Endothelial cell of umbilical vein (primary cell): ENCODE data around the gene PRKCD. TPM values are rescaled to one million over a fixed set of nuclear protein-coding genes. Genes with fewer than 3 reads are reported as not detected.

Experiments used
- BruUV-seq: library from RNA; stranded (reverse); fragments of 400-500 nt; replicated peaks from 2 replicates; lab custom pipeline; 2021; lab: Mats Ljungman, UMichigan
- CTCF ChIA-PET: fragments of 300-600, 350-600 bp; sonication (Branson Sonifier 250); formaldehyde crosslinking; loops from one replicate; lab custom pipeline; 2021; ENCODE audit warnings: antibody characterized with exemption, inconsistent platforms; lab: Charles Lee
- POLR2A ChIA-PET: fragments of 300-600, 350-600 bp; sonication (Branson Sonifier 250); formaldehyde crosslinking; loops from one replicate; lab custom pipeline; 2021; ENCODE audit warnings: antibody characterized with exemption, inconsistent platforms; lab: Charles Lee
- DNase-seq: peaks from one replicate; pipeline ENCODE4 v3.0.0-alpha.2; 2011; ENCODE audit warnings: low read depth, low spot score
- FAIRE-seq: peaks from 2 replicates; lab custom pipeline; 2011; peaks lifted over from hg19 to GRCh38; lab: Jason Lieb, UNC
- H2AFZ ChIP-seq: 2 replicates; pipeline ENCODE4 v1.6.0; 2012; ENCODE audit warnings: low read depth, low read length, control low read depth, inconsistent platforms
- H3K27ac ChIP-seq: 2 replicates; pipeline ENCODE4 v1.5.1; 2011; ENCODE audit warnings: low read depth, mild to moderate bottlenecking, control low read depth, low read length, moderate library complexity; ENCODE audit not compliant: insufficient read depth
- H3K27me3 ChIP-seq, 2 experiments: 2 replicates each; pipeline versions ENCODE4 v1.6.0 to v1.6.1; 2011; ENCODE audit warnings: low read length in 2 of 2, mixed read lengths in 1 of 2; ENCODE audit not compliant: control insufficient read depth in 2 of 2, insufficient read depth in 2 of 2
- H3K36me3 ChIP-seq, 2 experiments: 2 replicates in 1 of 2; 3 replicates in 1 of 2; pipeline ENCODE4 v1.5.1; 2011; ENCODE audit warnings: low read length in 2 of 2, mild to moderate bottlenecking in 1 of 2, moderate library complexity in 1 of 2; ENCODE audit not compliant: control insufficient read depth in 2 of 2, insufficient read depth in 2 of 2; ENCODE audit errors: extremely low read depth in 1 of 2
- H3K4me1 ChIP-seq: 3 replicates; pipeline ENCODE4 v1.5.1; 2011; ENCODE audit warnings: mild to moderate bottlenecking, low read length; ENCODE audit not compliant: control insufficient read depth, insufficient read depth; ENCODE audit errors: extremely low read depth
- H3K4me2 ChIP-seq: 2 replicates; pipeline ENCODE4 v1.6.1; 2011; ENCODE audit warnings: low read length, control low read depth, mixed read lengths; ENCODE audit not compliant: insufficient read depth
- H3K4me3 ChIP-seq, 3 experiments: fragments of 200-600 bp in 1 of 3; sonication (generic), shearing (Covaris generic) in 1 of 3; replicated peaks in 1 of 3; 2 replicates each; pipeline ENCODE4 v1.5.1; 2011 to 2016; ENCODE audit warnings: control low read depth in 3 of 3, low read length in 3 of 3, mild to moderate bottlenecking in 2 of 3, inconsistent platforms in 1 of 3, low read depth in 1 of 3, moderate library complexity in 1 of 3; ENCODE audit not compliant: insufficient read depth in 1 of 3
- H3K79me2 ChIP-seq: 2 replicates; pipeline ENCODE4 v1.6.0; 2012; ENCODE audit warnings: low read length, inconsistent platforms; ENCODE audit not compliant: control insufficient read depth, insufficient read depth
- H3K9ac ChIP-seq: replicated peaks from 2 replicates; pipeline ENCODE3; 2011; ENCODE audit warnings: low read length, control low read depth; ENCODE audit not compliant: insufficient read depth; ENCODE audit errors: extremely low read depth
- H3K9me1 ChIP-seq: replicated peaks from 3 replicates; pipeline ENCODE4 v1.6.0; 2011; ENCODE audit warnings: mild to moderate bottlenecking, low read length; ENCODE audit not compliant: control insufficient read depth, insufficient read depth; ENCODE audit errors: extremely low read depth
- H3K9me3 ChIP-seq: replicated peaks from 2 replicates; pipeline ENCODE4 v1.5.1; 2012; ENCODE audit warnings: low read length, inconsistent platforms; ENCODE audit not compliant: control insufficient read depth, insufficient read depth
- H4K20me1 ChIP-seq: replicated peaks from 2 replicates; pipeline ENCODE3; 2011; ENCODE audit warnings: mild to moderate bottlenecking, low read length; ENCODE audit not compliant: control insufficient read depth, insufficient read depth; ENCODE audit errors: extremely low read depth
- GATA2 ChIP-seq: IDR thresholded peaks from 2 replicates; pipeline ENCODE4 v1.7.0; 2011; ENCODE audit warnings: low read depth, mild to moderate bottlenecking, moderate library complexity, mixed read lengths, low read length; ENCODE audit not compliant: insufficient read length, insufficient read depth
- JUN ChIP-seq: IDR thresholded peaks from 2 replicates; pipeline ENCODE4 v1.6.1; 2011; ENCODE audit warnings: borderline replicate concordance, low read depth; ENCODE audit not compliant: insufficient read length, insufficient read depth
- MAX ChIP-seq: IDR thresholded peaks from 2 replicates; pipeline ENCODE4 v1.6.1; 2011; ENCODE audit not compliant: insufficient read depth, insufficient read length
- POLR2A ChIP-seq: IDR thresholded peaks from 2 replicates; pipeline ENCODE4 v1.6.1; 2012; ENCODE audit warnings: low read depth, mild to moderate bottlenecking, control low read depth, low read length
- dilution Hi-C: fragments of 300-500 bp; cut with MboI; formaldehyde crosslinking; loops from one replicate; pipeline ENCODE4 v1.15.0; 2019; ENCODE audit warnings: low sequenced_read_pairs; ENCODE audit not compliant: extremely low pct_ligation_motif_present
- intact Hi-C: fragments of 100-400 bp; cut with micrococcal nuclease; formaldehyde crosslinking; loops from one replicate; pipeline ENCODE4 v1.10.0; 2022
- polyA plus RNA-seq, 4 experiments: library from polyadenylated mRNA; depleted of rRNA in 3 of 4; stranded (reverse) in 3 of 4; unstranded in 1 of 4; fragments of >200 nt; gene quantifications; 2 replicates each; pipeline versions ENCODE4 v1.2.1 to v1.2.3, GENCODE V29; 2011 to 2012; ENCODE audit warnings: missing spikeins in 1 of 4
- total RNA-seq: library from RNA; stranded (reverse); gene quantifications from 2 replicates; pipeline ENCODE4 v1.2.3, GENCODE V29; 2021

Gene PRKCD
- total and polyA plus RNA-seq, 2 donors (not counting 3 experiments of a cell fraction or from before 2014, with no cell fraction given) = 15.5 to 19.0 TPM

GRCh38 chr3:53221827-53222182 is 60.8 kb downstream of the PRKCD start:
- H3K4me3 ChIP-seq = no peak overlapping the region
- dilution Hi-C loops (no loop called here), intact Hi-C loops (loop anchor here (5.0 kb wide), 1 partner anchor 75 kb away; no protein-coding TSS in a partner anchor)
- no peak overlapping the region for H3K27ac ChIP-seq
- no peaks in the 10 kb centered on the region for H3K79me2 ChIP-seq
- no peak overlapping the region for H3K9ac ChIP-seq
- H3K27me3 ChIP-seq = no peaks in the 10 kb centered on the region
- ChIA-PET CTCF (interaction anchor here (1.0 to 2.4 kb wide), 4 partner anchors 20 to 489 kb away, joined by 3 to 13 read pairs (median 7); no protein-coding TSS in a partner anchor), POLR2A (no interaction called here)
- TF ChIP-seq POLR2A (peak; percentile 48), JUN (no peak)
- H3K4me1 ChIP-seq = no peaks in the 10 kb centered on the region
- H3K36me3 ChIP-seq = peaks cover 24 to 29% of the 10 kb centered on the region in 2 experiments
- H4K20me1 ChIP-seq = no peaks in the 10 kb centered on the region
- FAIRE-seq = no peak
- no peaks in the 10 kb centered on the region for H3K9me3 ChIP-seq
- H3K9me1 ChIP-seq = no peaks in the 10 kb centered on the region
- no TSS peak for BruUV-seq
- no peak overlapping the region for H2AFZ ChIP-seq
- DNase-seq = no peak
- no peak overlapping the region for H3K4me2 ChIP-seq

- BruUV-seq = no TSS peak
- H3K27me3 ChIP-seq = no peaks in the 10 kb centered on the region
These were observed 61.3 kb downstream of the PRKCD start for GRCh38 chr3:53222183-53222901.

More at GRCh38 chr3:53222183-53222901, 61.3 kb downstream of the PRKCD start:
- Histone ChIP-seq H3K4me2 (no peak overlapping the region), H3K4me3 (no peak overlapping the region), H3K36me3 (peaks cover 26 to 35% of the 10 kb centered on the region in 2 experiments), H2AFZ (no peak overlapping the region), H3K4me1 (no peaks in the 10 kb centered on the region), H3K27ac (no peak overlapping the region), H3K9me1 (no peaks in the 10 kb centered on the region), H3K9me3 (no peaks in the 10 kb centered on the region), H4K20me1 (no peaks in the 10 kb centered on the region), H3K79me2 (no peaks in the 10 kb centered on the region), H3K9ac (no peak overlapping the region)
- dilution Hi-C loops (no loop called here), intact Hi-C loops (loop anchor here (5.0 kb wide), 1 partner anchor 75 kb away; no protein-coding TSS in a partner anchor)
- no peak for DNase-seq
- no peak for TF ChIP-seq GATA2
- no peak for TF ChIP-seq MAX
- peak; percentile 12 for TF ChIP-seq POLR2A
- no peak for FAIRE-seq
- ChIA-PET CTCF (interaction anchor here (1.1 to 2.4 kb wide), 4 partner anchors 22 to 488 kb away, joined by 3 to 13 read pairs (median 7); no protein-coding TSS in a partner anchor), POLR2A (no interaction called here)
